GM15510 (cell line): ENCODE data around the gene NDC1.

Experiments used
- POLR2A ChIP-seq: IDR thresholded peaks from 3 replicates; pipeline ENCODE4 v1.6.1; 2011; ENCODE audit warnings: borderline replicate concordance; ENCODE audit not compliant: insufficient read length; ENCODE audit errors: extremely low read depth

NDC1 gene

DNA sequence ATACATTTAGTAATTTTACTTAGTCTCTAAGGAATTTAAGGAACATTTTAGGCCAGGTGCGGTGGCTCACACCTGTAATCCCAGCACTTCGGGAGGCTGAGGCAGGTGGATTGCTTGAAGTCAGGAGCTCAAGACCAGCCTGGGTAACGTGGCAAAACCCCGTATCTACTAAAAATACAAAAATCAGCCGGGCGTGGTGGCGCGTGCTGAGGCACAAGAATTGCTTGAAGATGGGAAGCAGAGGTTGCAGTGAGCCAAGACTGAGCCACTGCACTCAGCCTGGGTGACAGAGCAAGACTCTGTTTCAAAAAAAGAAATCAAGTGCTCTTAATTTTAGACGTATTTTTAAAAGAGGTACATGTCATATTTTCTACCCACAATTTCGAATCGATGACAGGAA is 3.3 kb downstream of the NDC1 start:
- no peak for TF ChIP-seq POLR2A

DNA sequence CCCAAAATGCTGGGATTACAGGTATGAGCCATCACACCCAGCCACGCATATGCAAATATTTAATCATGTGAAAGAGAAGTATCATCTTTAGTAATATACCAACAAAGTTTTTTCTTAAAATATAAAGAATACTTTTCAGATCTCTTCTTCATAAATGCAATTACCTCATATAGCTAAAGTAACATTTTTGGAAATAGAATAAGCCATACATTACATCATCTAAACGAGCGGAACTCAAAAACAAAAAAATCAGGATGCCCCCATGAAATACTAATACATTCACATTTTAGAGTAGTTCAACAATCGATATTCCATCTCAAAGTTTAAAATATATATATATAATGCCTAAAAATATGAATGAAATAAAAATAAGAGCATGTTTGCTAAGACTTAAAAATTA is 4.7 kb downstream of the NDC1 start:
- no peak for TF ChIP-seq POLR2A

DNA sequence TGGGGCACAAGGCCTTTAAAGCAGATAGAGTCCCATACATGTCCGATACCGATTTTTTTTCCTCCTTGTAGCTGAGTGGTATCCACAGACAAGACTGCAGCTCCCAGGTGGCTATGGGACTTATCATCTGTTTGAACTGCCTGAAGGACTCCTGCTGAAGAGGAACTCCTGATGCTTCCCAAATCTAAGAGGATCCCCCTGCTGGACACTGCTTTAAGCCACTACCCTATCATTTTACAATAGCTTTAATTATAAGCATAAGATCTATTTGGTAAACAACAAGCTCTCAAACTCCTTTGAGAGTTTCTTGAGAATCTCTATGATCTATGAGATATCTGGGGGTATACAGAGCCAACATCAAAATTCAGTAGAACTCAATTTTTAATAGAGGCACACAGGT is 11.7 kb downstream of the NDC1 start:
- TF ChIP-seq POLR2A: no peak

DNA sequence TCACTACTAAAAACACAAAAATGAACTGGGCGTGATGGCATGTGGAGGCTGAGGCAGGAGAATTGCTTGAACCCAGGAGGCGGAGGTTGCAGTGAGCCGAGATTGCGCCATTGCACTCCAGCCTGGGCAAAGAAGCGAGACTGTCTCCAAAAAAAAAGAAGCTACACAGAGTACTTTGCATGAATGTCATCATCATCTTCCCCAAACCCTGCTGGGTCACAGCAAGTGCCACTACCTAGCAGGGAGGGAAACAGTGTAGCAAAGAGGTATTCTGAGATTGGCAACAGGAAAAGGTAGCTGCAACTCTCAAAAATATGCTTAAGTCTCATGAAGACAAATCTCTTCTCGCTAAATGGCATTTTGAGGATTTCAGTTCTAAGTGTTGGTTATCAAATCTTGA is 12.8 kb downstream of the NDC1 start:
- TF ChIP-seq POLR2A: no peak

DNA sequence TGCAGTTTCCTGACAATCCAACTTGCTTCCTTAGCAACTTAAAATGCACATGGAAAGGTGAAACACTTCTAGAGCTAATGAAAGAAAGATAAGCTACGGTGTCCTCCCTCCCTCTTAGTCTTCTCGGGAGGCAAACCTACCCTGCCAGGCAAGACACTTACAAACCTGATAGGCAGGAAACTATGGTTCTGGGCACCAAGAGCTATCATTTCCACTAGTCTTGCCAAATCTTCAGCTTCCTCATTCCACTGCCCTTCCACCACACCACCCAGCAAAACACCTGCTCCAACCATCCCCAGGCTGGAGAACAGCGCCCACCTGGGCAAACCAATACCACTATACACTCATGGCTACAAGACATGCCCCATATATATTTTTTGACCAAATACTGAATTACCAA is 15.2 kb downstream of the NDC1 start:
- TF ChIP-seq POLR2A: no peak

DNA sequence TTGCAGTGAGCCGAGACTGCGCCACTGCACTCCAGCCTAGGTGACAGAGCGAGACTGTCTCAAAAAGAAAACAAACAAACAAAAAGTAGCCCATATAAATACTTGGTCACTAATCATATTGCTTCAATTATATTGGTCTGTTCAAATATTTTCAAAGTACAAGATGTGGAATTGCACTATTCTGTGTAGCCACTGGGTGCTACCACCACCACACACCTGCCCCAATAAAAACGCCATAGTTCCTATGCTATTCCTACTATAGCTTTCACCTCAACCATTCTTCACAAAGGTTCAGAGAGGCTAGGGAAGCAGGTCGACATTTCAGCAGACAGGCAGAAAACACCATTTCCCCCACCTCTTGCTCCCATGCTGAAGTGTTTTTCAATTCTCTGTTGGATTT is 16.7 kb downstream of the NDC1 start:
- no peak for TF ChIP-seq POLR2A

DNA sequence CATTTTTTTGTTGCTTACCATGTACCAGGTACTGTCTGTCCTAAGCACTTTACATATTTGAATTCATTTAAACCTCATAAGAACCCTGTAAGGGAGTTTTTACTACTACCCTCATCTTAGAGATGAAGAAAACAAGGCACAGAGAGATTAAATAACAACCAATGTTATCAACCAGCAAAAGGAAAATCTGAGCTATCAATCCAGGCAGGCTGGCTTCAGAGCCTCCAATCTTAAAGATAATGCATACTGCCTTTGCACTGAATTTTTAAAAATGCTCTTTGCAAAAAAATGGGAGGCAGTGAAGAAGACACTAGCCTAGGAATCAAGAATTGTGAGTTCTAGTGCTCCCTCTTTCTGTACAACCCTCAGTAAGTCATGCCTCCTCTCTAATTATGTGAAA is 18.7 kb downstream of the NDC1 start:
- no peak for TF ChIP-seq POLR2A

DNA sequence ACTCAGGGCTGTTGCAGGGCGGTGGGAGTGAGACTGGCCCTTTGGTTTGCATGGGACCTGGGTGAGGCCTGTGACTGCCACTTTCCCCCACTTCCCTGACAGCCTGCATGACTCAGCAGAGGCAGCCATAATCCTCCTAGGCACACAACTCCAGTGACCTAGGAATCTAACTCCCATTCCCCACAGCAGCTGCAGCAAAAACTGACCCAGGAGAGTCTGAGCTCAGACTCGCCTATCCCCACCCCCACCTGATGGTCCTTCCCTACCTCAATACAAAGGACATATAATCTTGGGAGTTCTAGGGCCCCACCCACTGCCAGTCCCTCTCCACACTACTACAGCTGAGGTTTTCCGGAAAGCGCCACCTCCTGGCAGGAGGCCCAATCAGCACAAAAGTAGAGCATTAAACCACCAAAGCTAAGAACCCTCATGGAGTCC is 26.7 kb downstream of the NDC1 start:
- no peak for TF ChIP-seq POLR2A

DNA sequence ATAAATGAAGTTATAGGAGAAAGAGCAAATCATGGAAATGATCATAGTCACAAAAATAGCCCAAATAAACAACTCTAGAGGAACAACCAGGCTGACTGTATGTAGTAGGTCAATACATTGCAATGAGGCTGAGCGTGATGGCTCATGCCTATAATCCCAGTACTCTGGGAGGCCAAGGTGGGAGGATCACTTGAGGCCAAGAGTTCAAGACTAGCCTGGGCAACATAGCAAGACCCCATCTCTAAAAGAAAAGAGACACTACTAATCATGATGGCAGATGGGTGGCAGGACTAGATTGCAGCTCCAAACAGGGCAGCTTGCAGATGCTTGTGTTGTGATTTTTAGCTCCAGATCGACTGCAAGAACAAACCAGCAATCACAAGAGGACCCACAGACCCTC is 27.6 kb downstream of the NDC1 start:
- no peak for TF ChIP-seq POLR2A

DNA sequence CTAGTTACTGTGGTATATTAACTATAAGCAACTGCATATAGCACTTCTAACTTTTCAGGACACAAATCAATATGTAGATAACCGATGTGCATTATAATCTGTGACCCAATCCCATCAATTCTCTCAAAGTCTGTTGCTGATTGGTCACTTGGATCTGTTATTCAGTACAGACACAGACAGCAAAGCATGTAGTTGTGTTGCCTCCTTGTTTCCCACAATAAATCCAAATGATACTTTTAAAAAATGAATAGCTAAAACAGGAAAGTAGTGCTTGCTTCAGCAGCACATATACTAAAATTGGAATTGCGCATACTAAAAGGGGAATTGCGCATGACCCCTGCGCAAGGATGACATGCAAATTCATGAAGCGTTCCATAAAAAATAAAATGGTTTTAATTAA is 28.1 kb downstream of the NDC1 start:
- TF ChIP-seq POLR2A: no peak

DNA sequence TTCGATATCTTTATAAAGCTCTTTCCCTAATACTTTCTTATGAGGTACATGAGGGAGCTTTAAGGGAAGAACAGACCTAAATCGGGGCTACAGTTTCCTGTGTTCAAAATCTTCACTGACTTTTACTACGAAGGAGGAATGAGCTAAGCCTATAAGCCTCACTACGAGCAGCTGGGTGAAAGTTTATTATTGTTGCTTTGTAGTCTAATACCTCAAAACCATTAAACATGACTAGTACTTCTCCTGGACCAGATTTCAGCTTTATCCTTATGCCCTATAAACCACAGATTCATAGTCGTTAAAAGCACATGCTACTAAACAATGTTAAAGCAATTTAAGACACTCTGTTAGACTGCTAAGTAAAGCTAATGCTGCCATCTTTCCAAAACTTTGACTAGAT is 30.2 kb downstream of the NDC1 start:
- TF ChIP-seq POLR2A: no peak

DNA sequence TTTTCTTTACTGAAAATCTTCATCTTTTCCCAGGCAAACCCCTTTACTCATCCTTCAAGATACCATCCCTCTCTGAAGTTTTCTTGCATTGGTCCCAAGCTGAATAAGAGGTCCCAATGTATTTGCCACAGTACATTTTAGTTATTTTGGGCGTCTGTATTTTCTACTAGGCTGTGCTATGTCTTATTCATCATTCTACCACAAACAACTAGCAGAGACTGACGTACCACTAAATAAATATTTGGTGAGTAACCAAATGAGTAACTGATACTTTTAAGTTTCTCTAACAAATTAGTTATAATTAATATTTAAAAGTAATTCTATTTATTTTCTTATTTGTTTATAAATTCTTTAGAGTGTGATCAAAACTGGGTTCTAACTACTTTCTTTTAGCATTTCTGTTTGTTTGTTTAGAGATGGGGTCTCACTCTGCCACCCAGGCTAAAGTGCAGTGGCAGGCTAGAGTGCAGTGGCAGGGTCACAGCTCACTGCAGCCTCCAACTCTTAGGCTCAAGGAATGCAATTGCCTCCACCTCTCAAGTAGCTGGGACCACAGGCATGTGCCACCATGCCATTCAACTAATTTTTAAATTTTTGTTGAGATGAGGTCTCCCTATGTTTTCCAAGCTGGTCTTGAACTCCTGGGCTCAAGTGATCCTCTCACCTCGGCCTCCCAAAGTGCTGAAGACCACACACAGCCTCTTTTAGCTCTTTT is 33.1 kb downstream of the NDC1 start:
- TF ChIP-seq POLR2A: no peak

DNA sequence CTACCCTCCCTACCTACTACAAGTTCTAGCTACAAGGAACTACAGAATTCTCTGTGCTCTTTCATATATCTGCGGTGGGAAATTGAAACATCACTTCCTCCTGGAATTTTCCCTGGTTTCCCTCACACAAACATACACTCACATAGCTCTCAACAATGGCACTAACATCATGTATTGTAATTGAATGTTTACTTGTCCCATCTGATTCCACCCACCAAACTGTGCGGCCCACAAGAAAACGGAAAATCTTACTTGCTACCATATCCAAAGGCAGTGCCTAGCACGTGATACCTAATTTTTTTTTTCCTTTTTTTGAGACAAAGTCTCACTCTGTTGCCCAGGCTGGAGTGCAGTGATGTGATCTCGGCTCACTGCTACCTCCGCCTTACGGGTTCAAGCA is 33.9 kb downstream of the NDC1 start:
- TF ChIP-seq POLR2A: no peak

DNA sequence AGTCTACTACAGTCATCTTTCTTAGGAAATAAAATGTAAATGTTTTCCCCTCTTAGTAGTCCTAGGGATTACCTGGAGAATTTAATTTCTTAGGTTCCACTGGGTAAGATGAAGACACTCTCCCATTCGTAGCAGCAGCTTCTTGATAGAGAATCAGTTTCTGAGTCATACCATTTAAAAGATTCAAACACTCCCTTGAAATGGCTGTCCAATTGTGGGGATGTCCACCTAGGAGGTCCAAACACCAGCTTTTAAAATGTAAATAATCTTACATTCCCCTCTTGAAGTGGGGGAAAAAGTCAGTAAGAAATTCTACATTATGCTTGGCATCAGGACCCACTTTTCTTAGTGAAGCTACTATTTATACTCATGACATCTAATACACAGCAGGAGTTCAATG is 37.5 kb downstream of the NDC1 start:
- no peak for TF ChIP-seq POLR2A

DNA sequence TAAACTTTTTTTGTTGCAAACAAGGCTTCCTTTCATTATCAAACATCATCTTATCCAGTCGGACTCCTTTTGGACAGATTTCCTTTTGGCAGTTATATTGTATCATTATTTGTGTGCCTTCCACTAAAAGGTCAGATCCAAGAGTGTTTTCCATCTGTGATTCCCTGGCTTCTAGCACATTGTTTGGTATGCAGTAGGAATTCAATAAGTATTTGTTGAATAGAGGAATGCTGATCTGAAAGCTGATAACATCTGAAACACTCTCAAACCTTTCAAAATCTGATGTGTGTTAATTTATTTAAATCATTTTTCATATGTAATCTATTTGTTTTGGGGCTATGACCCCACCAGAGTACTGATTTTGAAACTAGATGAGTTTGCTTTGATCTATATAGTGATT is 39.0 kb downstream of the NDC1 start:
- no peak for TF ChIP-seq POLR2A

DNA sequence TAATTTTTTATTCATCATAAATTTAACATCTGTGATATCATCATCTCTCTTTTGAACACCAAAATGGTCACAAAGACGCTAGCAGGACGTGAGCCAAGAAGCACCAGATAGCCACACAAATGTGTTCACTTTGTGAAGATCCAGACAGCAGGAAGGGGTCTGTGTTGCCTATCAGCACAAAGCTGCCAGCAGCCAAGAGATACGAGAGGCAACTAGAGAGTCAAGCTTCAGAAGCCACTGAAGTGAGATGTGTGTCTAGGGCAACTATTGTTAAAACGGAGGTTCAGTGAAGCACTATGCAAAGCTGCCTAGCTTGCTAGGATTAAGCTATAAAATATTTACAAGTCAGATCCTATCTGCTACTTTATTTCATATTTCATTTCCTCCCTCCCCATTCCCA is 45.3 kb downstream of the NDC1 start:
- TF ChIP-seq POLR2A: no peak

DNA sequence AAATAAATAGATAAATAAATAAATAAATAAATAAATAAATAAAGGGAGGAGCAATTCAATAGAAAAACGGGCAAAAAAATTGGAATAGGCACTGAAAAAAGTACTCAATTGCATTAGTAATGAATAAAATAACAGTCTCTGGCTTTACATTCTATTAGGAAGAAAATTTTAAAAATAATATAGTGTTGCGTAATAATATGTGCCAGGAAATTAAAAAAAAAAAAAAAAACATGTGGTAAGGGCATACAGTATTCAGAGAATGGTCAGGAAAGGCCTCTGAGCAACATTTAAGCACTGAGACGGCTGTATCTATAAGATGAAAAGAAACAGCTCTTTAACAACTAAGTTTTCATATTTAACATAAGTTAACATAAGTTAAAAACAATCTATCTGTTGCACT is 50.4 kb downstream of the NDC1 start:
- TF ChIP-seq POLR2A: no peak
